Mucosa of descending colon (tissue), 3 donors: ENCODE measurements around the gene NELFB. TPM values are rescaled to one million over a fixed set of nuclear protein-coding genes. Genes with fewer than 3 reads are reported as not detected.

Source experiments
- ATAC-seq: fragments of 200-7000 bp; cut with Tn5 transposase; one replicate; pipeline ENCODE4 v1.9.1; 2020; ENCODE audit warnings: mild to moderate bottlenecking, moderate library complexity
- DNase-seq, 3 donors: peaks; one replicate each; pipeline ENCODE4 v3.0.0-alpha.2; 2020
- H3K36me3 ChIP-seq: fragments of 200-600 bp; one replicate; pipeline ENCODE4 v1.8.0; 2021; ENCODE audit warnings: low read depth, mild to moderate bottlenecking
- H3K4me1 ChIP-seq: fragments of 200-600 bp; one replicate; pipeline ENCODE4 v1.8.0; 2021; ENCODE audit warnings: low read depth, mild to moderate bottlenecking
- H3K4me3 ChIP-seq: fragments of 200-600 bp; one replicate; pipeline ENCODE4 v1.8.0; 2021; ENCODE audit warnings: mild to moderate bottlenecking
- H3K9me3 ChIP-seq: fragments of 200-600 bp; one replicate; pipeline ENCODE4 v1.8.0; 2021; ENCODE audit warnings: mild to moderate bottlenecking
- intact Hi-C, 2 donors: fragments of 100-400 bp; cut with DNase I in 1 of 2; cut with micrococcal nuclease in 1 of 2; formaldehyde crosslinking; loops; one replicate each; pipeline versions ENCODE4 v1.11.0 to v1.11.1; 2022; cut with DNase I, micrococcal nuclease
- total RNA-seq, 3 donors: library from RNA; stranded (reverse); fragmentation: NEBNext Ultra II Directional in 2 of 3; extraction: Animal tissue kit (Norgen Biotek cat#: 25700) in 2 of 3; gene quantifications; one replicate each; pipeline versions ENCODE4 v1.2.1 to v1.2.4, GENCODE V29; 2021 to 2023
- TF ChIP-seq, protein P1 (sequence below): fragments of 200-600 bp; IDR thresholded peaks from one replicate; pipeline ENCODE4 v1.8.0; 2022; ENCODE audit warnings: antibody characterized with exemption, mild to moderate bottlenecking
- donor health status: DM: no; HTN: no; CAD: no; lungs with moderate emphysema.
- donor health status: DM: no; HTN: no; CAD: no.
- donor health status: DM: no; HTN: yes; CAD: no.

NELFB gene
- total RNA-seq, 3 donors from 2014 or later: 52.9 to 66.2 (median 60.5) TPM

DNA sequence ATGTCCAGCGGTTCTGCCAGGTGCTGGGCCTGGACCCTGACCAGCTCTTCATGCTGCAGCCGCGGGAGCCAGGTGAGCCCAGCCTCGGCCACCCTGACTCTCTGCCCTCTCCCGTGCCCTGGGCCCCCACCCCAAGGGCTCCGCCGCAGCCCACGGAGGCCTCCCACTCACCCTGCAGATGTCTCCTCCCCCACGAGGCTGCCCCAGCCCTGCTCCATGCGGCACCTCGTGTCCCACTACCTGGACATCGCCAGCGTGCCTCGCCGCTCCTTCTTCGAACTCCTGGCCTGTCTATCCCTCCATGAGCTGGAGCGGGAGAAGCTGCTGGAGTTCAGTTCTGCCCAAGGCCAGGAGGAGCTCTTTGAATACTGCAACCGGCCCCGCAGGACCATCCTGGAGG lies 40.5 kb upstream of the NELFB start:
- TF ChIP-seq, protein P1, sequence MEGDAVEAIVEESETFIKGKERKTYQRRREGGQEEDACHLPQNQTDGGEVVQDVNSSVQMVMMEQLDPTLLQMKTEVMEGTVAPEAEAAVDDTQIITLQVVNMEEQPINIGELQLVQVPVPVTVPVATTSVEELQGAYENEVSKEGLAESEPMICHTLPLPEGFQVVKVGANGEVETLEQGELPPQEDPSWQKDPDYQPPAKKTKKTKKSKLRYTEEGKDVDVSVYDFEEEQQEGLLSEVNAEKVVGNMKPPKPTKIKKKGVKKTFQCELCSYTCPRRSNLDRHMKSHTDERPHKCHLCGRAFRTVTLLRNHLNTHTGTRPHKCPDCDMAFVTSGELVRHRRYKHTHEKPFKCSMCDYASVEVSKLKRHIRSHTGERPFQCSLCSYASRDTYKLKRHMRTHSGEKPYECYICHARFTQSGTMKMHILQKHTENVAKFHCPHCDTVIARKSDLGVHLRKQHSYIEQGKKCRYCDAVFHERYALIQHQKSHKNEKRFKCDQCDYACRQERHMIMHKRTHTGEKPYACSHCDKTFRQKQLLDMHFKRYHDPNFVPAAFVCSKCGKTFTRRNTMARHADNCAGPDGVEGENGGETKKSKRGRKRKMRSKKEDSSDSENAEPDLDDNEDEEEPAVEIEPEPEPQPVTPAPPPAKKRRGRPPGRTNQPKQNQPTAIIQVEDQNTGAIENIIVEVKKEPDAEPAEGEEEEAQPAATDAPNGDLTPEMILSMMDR: no peak
- ATAC-seq (no peak), DNase-seq (no peak)
- Histone ChIP-seq H3K9me3 (no peaks in the 10 kb centered on the region), H3K4me1 (peaks cover 12% of the 10 kb centered on the region), H3K4me3 (no peak overlapping the region), H3K36me3 (no peaks in the 10 kb centered on the region)
- intact Hi-C loops: no loop called here

DNA sequence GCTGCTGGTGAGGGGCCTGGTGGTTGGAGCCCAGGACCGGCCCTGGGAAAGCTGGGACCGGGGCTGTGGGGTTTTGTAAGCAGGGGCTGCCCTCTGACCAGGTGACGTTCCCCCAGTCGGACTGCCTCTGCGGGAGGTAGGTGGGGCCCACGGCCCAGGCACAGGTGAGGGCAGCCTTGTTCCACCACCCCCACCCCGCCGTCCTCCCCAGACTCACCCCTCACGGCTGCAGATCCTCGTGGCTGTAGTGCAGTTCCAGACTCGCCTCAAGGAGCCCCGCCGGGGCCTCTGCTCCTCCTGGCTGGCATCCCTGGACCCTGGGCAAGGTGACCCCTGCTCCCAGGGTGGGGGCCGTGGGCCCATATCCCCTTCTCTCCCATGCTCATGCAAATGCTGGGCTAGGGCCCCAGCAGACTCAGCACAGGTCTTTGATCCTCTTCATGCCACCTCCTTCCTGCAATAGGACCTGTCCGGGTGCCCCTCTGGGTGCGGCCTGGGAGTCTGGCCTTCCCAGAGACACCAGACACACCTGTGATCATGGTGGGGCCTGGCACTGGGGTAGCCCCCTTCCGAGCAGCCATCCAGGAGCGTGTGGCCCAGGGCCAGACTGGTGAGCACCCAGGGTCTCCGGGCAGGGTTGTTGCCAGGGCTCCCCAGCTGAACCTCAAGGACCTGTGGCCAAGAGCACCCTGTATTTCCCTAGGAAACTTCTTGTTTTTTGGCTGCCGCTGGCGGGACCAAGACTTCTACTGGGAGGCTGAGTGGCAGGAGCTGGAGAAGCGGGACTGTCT lies 39.7 kb upstream of the NELFB start:
- Histone ChIP-seq H3K36me3 (no peaks in the 10 kb centered on the region), H3K9me3 (no peaks in the 10 kb centered on the region), H3K4me3 (no peak overlapping the region), H3K4me1 (peaks cover 12% of the 10 kb centered on the region)
- intact Hi-C loops: no loop called here
- TF ChIP-seq, protein P1: no peak
- DNase-seq (no peak), ATAC-seq (no peak)

GRCh38 chr9:137216188-137216965 lies 38.8 kb upstream of the NELFB start:
- ATAC-seq: no peak
- intact Hi-C loops: no loop called here
- H3K4me3 ChIP-seq: no peak overlapping the region
- H3K9me3 ChIP-seq: no peaks in the 10 kb centered on the region
- TF ChIP-seq, protein P1: no peak
- H3K4me1 ChIP-seq: peaks cover 12% of the 10 kb centered on the region
- no peaks in the 10 kb centered on the region for H3K36me3 ChIP-seq
- peak in 1 of 3 donors; percentile 2 for DNase-seq

DNA sequence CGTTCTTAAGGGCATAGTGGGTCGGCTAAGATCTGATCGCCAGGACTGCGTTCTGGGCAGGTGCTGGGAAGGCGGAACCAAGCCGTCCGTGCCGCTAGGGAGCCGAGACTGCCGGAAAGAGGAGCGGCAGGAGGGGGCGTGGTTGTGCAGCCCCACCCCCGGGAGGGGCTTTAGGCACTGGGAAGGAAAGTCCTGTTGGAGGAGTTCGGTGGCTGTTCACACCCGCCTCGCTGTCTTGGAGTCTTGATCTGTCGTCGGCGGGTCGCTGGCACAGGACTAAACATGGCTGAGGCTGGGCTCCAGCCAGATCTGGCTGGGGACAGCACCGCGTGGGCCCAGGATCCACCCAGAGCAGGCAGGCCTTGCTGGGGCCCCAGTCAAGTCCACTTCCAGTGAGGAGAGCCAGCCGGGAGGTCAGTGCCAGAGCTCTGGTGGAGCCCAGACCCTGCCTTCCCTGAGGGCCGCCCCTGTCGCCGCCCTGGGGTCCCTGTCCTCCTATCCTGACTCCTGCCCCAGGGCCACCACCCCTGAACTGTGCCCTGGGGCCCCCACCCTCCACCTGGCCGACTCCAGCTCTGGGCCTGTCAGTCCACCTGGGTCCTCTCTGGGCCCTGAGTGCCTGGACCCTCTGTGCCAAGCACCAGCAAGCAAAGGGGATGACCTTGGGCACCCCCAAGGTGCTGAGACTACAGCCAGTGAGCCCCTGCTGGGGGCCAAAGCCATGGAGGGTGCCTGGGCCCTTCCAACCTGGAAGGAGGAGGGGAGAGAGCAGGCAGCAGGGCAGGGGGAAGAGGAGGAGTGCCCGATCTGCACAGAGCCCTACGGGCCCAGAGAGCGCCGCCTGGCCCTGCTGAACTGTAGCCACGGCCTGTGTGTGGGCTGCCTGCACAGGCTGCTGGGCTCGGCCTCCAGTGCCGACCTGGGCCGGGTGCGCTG lies 37.6 kb upstream of the NELFB start:
- Histone ChIP-seq H3K9me3 (no peaks in the 10 kb centered on the region), H3K4me3 (peak overlapping the region; percentile 5), H3K4me1 (peaks cover 19% of the 10 kb centered on the region), H3K36me3 (no peaks in the 10 kb centered on the region)
- peak; percentile 92 to 95 (median 93) for DNase-seq
- intact Hi-C loops: no loop called here
- ATAC-seq: peak; percentile 87
- TF ChIP-seq, protein P1: no peak

GRCh38 chr9:137218212-137218753 lies 36.8 kb upstream of the NELFB start:
- intact Hi-C loops: no loop called here
- no peaks in the 10 kb centered on the region for H3K36me3 ChIP-seq
- DNase-seq (no peak), ATAC-seq (no peak)
- no peaks in the 10 kb centered on the region for H3K9me3 ChIP-seq
- peaks cover 24% of the 10 kb centered on the region for H3K4me1 ChIP-seq
- TF ChIP-seq, protein P1: no peak
- H3K4me3 ChIP-seq: no peak overlapping the region
